ENCODE data around the gene AGO4. TPM values are rescaled to one million over a fixed set of nuclear protein-coding genes. Genes with fewer than 3 reads are reported as not detected.

AGO4 gene
- total and polyA plus RNA-seq, 2 experiments from 2014 or later, result 11.4 to 21.1 TPM

GRCh38 chr1:35857830-35858229 lies 50.0 kb downstream of the AGO4 start:
- peaks cover 11% of the 10 kb centered on the region for H3K36me3 ChIP-seq
- DNase-seq (ENCODE audit: low read depth in 1 of 2, low spot score in 1 of 2), result peak; percentile 9 to 60
- no peak overlapping the region for H3K4me3 ChIP-seq
- H3K27me3 ChIP-seq, result no peaks in the 10 kb centered on the region
- no peaks in the 10 kb centered on the region for H3K9me3 ChIP-seq (ENCODE audit: low read depth)
- TF ChIP-seq CTCF (IDR thresholded peaks at IDR 0.05; ENCODE audit: low read depth, low read length), result peak; percentile 31
- no peak overlapping the region for H3K27ac ChIP-seq
- H3K4me1 ChIP-seq (ENCODE audit: low read depth), result no peaks in the 10 kb centered on the region

GRCh38 chr1:35860696-35861095 lies 52.9 kb downstream of the AGO4 start:
- no peak for DNase-seq (ENCODE audit: low read depth in 1 of 2, low spot score in 1 of 2)
- H3K27ac ChIP-seq, result no peak overlapping the region
- TF ChIP-seq CTCF (IDR thresholded peaks at IDR 0.05; ENCODE audit: low read depth, low read length), result no peak
- no peaks in the 10 kb centered on the region for H3K36me3 ChIP-seq
- H3K4me3 ChIP-seq, result no peak overlapping the region
- H3K4me1 ChIP-seq (ENCODE audit: low read depth), result peaks cover 4% of the 10 kb centered on the region
- H3K9me3 ChIP-seq (ENCODE audit: low read depth), result no peaks in the 10 kb centered on the region
- H3K27me3 ChIP-seq, result no peaks in the 10 kb centered on the region

GRCh38 chr1:35863136-35863535 lies 55.3 kb downstream of the AGO4 start:
- TF ChIP-seq CTCF (IDR thresholded peaks at IDR 0.05; ENCODE audit: low read depth, low read length), result no peak
- Histone ChIP-seq H3K4me1 (ENCODE audit: low read depth) (peaks cover 4% of the 10 kb centered on the region), H3K36me3 (no peaks in the 10 kb centered on the region)

GRCh38 chr1:35863881-35864625 lies 56.2 kb downstream of the AGO4 start:
- no peaks in the 10 kb centered on the region for H3K27me3 ChIP-seq
- no peaks in the 10 kb centered on the region for H3K9me3 ChIP-seq (ENCODE audit: low read depth)
- DNase-seq (ENCODE audit: low read depth in 1 of 2, low spot score in 1 of 2), result no peak
- H3K4me1 ChIP-seq (ENCODE audit: low read depth), result peaks cover 4% of the 10 kb centered on the region
- no peak for TF ChIP-seq CTCF (IDR thresholded peaks at IDR 0.05; ENCODE audit: low read depth, low read length)
- no peaks in the 10 kb centered on the region for H3K36me3 ChIP-seq
- H3K4me3 ChIP-seq, result no peak overlapping the region
- H3K27ac ChIP-seq, result no peak overlapping the region

More at GRCh38 chr1:35863136-35863535, 55.3 kb downstream of the AGO4 start:
- no peak for DNase-seq (ENCODE audit: low read depth in 1 of 2, low spot score in 1 of 2)
- no peak overlapping the region for H3K27ac ChIP-seq
- no peaks in the 10 kb centered on the region for H3K9me3 ChIP-seq (ENCODE audit: low read depth)
- H3K4me3 ChIP-seq, result no peak overlapping the region
- no peaks in the 10 kb centered on the region for H3K27me3 ChIP-seq

- Histone ChIP-seq H3K36me3 (no peaks in the 10 kb centered on the region), H3K4me1 (ENCODE audit: low read depth) (peaks cover 4% of the 10 kb centered on the region), H3K27ac (no peak overlapping the region), H3K4me3 (no peak overlapping the region), H3K27me3 (no peaks in the 10 kb centered on the region), H3K9me3 (ENCODE audit: low read depth) (no peaks in the 10 kb centered on the region)
- TF ChIP-seq CTCF (IDR thresholded peaks at IDR 0.05; ENCODE audit: low read depth, low read length), result no peak
- DNase-seq (ENCODE audit: low read depth in 1 of 2, low spot score in 1 of 2), result no peak
Measured at GRCh38 chr1:35864813-35865212, 57.0 kb downstream of the AGO4 start.
